SK-N-SH treated with all-trans-retinoic acid at 6 μM for 48 hours (cell line): Measurements from ENCODE around the gene ADIPOR2.

Experiments used
- ARNTL ChIP-seq: fragments of 450-650 bp; formaldehyde crosslinking; IDR thresholded peaks from 2 replicates; pipeline ENCODE4 v1.5.0; 2020; ENCODE audit warnings: low read depth, mild to moderate bottlenecking, moderate library complexity, borderline replicate concordance
- BACH2 ChIP-seq: fragments of 250-450 bp; sonication (Bioruptor Pico); IDR thresholded peaks from 2 replicates; pipeline ENCODE4 v1.9.0; 2021; ENCODE audit warnings: mild to moderate bottlenecking, borderline replicate concordance
- CREB5 ChIP-seq: fragments of 250-450 bp; sonication (Bioruptor Pico); IDR thresholded peaks from 2 replicates; pipeline ENCODE4 v1.5.1; 2020; ENCODE audit warnings: low read depth, mild to moderate bottlenecking, moderate library complexity
- PATZ1 ChIP-seq: fragments of 250-450 bp; sonication (Bioruptor Pico); IDR thresholded peaks from 2 replicates; pipeline ENCODE4 v1.8.0; 2020; ENCODE audit warnings: mild to moderate bottlenecking, moderate library complexity, borderline replicate concordance
- POU6F1 ChIP-seq: fragments of 250-450 bp; sonication (Bioruptor Pico); IDR thresholded peaks from 2 replicates; pipeline ENCODE4 v1.8.0; 2021; ENCODE audit warnings: low read depth, mild to moderate bottlenecking, moderate library complexity, borderline replicate concordance
- RARB ChIP-seq: fragments of 250-450 bp; sonication (Bioruptor Pico); IDR thresholded peaks from 2 replicates; pipeline ENCODE4 v1.8.0; 2021; ENCODE audit warnings: mild to moderate bottlenecking, moderate library complexity
- SNAI2 ChIP-seq: fragments of 250-450 bp; sonication (Bioruptor Pico); IDR thresholded peaks from 2 replicates; pipeline ENCODE4 v1.5.0; 2020; ENCODE audit warnings: mild to moderate bottlenecking, moderate library complexity
- TCF4 ChIP-seq: fragments of 250-450 bp; sonication (Bioruptor Pico); IDR thresholded peaks from 2 replicates; pipeline ENCODE4 v1.8.0; 2021; ENCODE audit warnings: mild to moderate bottlenecking, moderate library complexity, borderline replicate concordance
- TSHZ2 ChIP-seq: fragments of 250-450 bp; sonication (Bioruptor Pico); IDR thresholded peaks from 2 replicates; pipeline ENCODE4 v1.5.0; 2020; ENCODE audit warnings: mild to moderate bottlenecking, moderate library complexity
- ZC3H10 ChIP-seq: fragments of 250-450 bp; sonication (Bioruptor Pico); IDR thresholded peaks from 2 replicates; pipeline ENCODE4 v1.5.1; 2021; ENCODE audit warnings: mild to moderate bottlenecking, moderate library complexity
- ZFP3 ChIP-seq: fragments of 250-450 bp; sonication (Bioruptor Pico); IDR thresholded peaks from 2 replicates; pipeline ENCODE4 v1.5.0; 2020; ENCODE audit warnings: mild to moderate bottlenecking, moderate library complexity
- ZFP30 ChIP-seq: fragments of 450-650 bp; formaldehyde crosslinking; IDR thresholded peaks from 2 replicates; pipeline ENCODE4 v1.5.0; 2022; ENCODE audit warnings: mild to moderate bottlenecking, moderate library complexity
- ZNF8 ChIP-seq: fragments of 450-650 bp; formaldehyde crosslinking; IDR thresholded peaks from 2 replicates; pipeline ENCODE4 v1.5.0; 2020; ENCODE audit warnings: mild to moderate bottlenecking, moderate library complexity

- no peak for TF ChIP-seq ZFP30 (CRISPR knock-in tag)
- TF ChIP-seq TCF4 (CRISPR knock-in tag): no peak
- no peak for TF ChIP-seq BACH2
- no peak for TF ChIP-seq RARB (CRISPR knock-in tag)
- no peak for TF ChIP-seq CREB5 (CRISPR knock-in tag)
- TF ChIP-seq PATZ1: no peak
- no peak for TF ChIP-seq ZC3H10
- no peak for TF ChIP-seq SNAI2 (CRISPR knock-in tag)
- TF ChIP-seq ZFP3 (CRISPR knock-in tag): no peak
- TF ChIP-seq POU6F1 (CRISPR knock-in tag): no peak
- TF ChIP-seq ZNF8 (CRISPR knock-in tag): no peak
- TF ChIP-seq ARNTL (CRISPR knock-in tag): no peak
- TF ChIP-seq TSHZ2: no peak
These were observed 71.0 kb downstream of the ADIPOR2 start for GRCh38 chr12:1761857-1762256.
